DMS79 treated with DMSO at 0.1 percent for 48 hours (cell line): ENCODE measurements around the gene WAC.
"Not testable (repeated sequence)": the region's sequence is repeated elsewhere in the genome, so short reads cannot be mapped to it uniquely, and the experiment has no call there.

ENCODE experiments used
- DNase-seq: peaks from one replicate; lab custom pipeline; 2025; lab: John Stamatoyannopoulos, UW

WAC gene

DNA sequence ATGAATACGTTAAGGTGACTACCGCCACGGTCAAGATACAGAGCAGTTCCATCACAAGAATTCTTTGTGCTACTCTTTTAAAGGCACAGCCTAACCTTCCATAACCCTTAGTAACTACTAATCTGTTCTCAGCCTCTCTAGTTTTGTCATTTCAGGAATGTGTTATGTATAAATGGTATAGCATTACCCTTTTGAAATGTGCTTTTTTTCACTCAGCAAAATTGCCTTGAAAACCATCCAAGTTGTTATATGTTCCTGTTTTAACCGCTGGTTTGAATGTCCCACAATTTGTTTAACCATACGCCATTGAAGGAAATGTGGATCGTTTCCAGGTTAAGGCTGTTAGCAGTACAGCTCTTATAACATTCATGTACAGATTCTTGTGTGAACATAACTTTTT is 32.0 kb downstream of the WAC start:
- no peak for DNase-seq

GRCh38 chr10:28566458-28567015 is 33.6 kb downstream of the WAC start:
- no peak for DNase-seq

GRCh38 chr10:28569506-28570159 is 36.7 kb downstream of the WAC start:
- DNase-seq, result no peak

- DNase-seq, result no peak
Observed at GRCh38 chr10:28570598-28570997, 37.7 kb downstream of the WAC start.

DNA sequence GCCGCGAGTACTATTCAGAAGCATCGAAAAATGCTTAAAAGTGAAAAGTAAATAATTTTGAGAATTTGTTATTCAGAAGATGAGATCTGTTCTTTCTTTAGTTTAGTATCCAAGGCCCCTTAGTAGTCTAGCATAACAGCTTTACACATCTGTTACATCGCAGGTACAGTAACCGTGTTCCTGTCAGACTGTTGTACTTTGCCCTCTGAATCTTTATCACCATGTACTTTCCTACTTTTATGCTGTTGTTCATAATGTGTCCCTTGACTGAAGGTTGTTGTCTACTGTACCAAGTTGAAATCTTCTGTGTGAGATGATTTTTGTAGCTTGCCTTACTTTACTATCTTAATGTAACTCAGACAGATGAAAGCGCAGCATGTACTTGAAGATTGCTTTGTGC is 38.3 kb downstream of the WAC start:
- DNase-seq, result no peak

GRCh38 chr10:28574214-28574613 is 41.3 kb downstream of the WAC start:
- DNase-seq, result not testable (repeated sequence)

DNA sequence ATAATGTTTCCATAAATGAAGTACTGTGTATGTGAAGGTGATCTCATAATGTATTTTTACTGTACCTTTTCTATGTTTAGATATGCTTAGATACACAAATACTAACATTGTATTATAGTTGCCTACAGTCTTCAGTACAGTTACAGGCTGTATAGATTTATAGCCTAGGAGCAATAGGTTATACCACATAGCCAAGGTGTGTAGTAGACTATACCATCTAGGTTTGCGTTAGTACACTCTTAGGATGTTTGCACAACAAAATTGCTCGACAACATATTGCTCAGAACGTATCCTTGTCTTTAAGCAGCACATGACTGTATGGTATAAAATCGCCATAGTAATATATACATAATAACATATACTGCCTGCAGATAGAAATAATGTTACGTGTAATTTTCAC is 42.9 kb downstream of the WAC start:
- DNase-seq, result no peak

- DNase-seq, result no peak
Observed at GRCh38 chr10:28577506-28577905, 44.6 kb downstream of the WAC start.

- DNase-seq, result no peak
Observed at GRCh38 chr10:28578454-28578853, 45.5 kb downstream of the WAC start.

GRCh38 chr10:28580825-28581224 is 47.9 kb downstream of the WAC start:
- no peak for DNase-seq

- DNase-seq, result no peak
Observed at GRCh38 chr10:28581916-28582315, 49.0 kb downstream of the WAC start.

GRCh38 chr10:28585076-28585475 is 52.2 kb downstream of the WAC start:
- no peak for DNase-seq

DNA sequence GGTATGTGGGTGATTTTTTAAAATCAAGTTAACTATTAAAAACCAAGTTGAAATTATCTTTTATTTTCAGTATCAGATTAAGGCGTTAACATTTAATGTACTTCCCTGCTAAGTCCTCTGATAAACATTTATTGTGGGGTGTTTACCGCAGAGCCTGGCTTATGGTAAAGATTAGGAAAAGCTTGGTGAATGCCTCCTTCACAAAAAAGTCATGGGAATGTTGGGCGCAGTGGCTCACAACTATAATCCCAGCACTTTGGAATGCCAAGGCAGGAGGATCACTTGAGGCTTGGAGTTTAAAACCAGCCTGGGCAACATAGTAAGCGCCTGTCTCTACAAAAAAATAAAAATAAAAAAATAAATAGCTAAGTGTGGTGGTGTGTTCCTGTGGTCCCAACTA is 53.3 kb downstream of the WAC start:
- DNase-seq, result no peak

- no peak for DNase-seq
Observed at GRCh38 chr10:28587270-28587969, 54.5 kb downstream of the WAC start.

DNA sequence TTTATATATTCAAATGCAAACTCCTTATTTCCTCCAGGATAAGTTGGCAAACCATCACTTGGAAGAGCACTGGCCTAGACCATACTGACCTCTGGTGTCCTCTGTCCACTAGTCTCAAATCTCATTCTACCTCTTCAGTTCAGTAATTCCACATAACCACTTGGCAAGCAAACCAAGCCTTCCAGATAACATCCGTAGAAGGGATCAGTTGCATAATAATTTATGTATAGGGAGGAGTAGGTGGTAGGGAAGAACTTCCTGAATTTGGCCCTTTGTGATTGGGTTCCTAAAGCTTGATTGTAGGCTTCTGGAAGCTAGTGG is 55.0 kb downstream of the WAC start:
- DNase-seq, result no peak

- no peak for DNase-seq
Observed at GRCh38 chr10:28592953-28593352, 60.0 kb downstream of the WAC start.

DNA sequence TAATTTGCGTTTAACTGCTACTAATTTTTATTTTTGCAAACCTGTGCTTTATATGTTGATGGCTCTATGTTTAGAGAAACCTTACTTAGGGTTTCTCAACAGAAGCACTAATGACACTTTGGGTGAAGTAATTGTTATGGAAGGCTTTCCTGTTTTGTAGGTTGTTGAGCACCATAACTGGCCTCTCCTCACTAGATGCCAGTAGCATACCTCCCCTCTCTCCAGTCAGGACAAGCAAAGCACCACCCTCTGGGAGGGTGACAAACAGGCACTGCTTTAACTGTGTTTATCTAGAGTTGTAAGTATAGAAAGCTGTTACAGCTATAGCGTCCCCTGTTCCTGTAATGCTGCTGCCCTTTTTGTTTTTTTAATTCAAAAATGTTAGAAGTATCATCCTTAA is 60.9 kb downstream of the WAC start:
- no peak for DNase-seq

GRCh38 chr10:28594406-28594805 is 61.5 kb downstream of the WAC start:
- DNase-seq, result no peak

DNA sequence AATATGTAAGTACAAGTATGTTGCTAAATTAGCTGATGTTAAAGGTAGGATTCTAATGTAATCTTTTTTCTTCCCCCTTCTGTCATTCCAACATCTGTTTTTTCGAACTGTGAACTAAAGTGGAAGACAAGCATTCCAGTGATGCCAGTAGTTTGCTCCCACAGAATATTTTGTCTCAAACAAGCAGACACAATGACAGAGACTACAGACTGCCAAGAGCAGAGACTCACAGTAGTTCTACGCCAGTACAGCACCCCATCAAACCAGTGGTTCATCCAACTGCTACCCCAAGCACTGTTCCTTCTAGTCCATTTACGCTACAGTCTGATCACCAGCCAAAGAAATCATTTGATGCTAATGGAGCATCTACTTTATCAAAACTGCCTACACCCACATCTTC is 62.7 kb downstream of the WAC start:
- no peak for DNase-seq

DNA sequence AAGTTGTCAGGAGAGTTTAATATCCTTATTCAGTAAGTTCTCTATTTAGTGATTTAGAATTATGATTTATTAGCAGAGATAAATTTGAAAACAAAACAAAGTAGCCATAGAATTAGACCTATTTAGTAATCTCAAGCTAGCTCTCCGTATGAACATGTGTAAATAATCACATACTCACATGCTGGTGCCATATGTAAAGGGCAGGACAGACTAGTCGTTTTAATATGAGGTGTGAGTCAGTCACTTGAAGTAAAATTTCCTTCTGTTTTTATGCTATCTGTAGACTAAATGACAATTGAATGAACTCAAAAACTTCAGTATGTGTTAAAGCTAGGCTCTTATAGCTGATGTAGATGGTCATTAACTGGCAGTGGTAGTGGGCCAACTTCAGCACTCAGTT is 67.1 kb downstream of the WAC start:
- no peak for DNase-seq

- DNase-seq, result no peak
Observed at GRCh38 chr10:28601012-28601411, 68.1 kb downstream of the WAC start.

GRCh38 chr10:28604567-28605536 is 71.9 kb downstream of the WAC start:
- DNase-seq, result no peak

DNA sequence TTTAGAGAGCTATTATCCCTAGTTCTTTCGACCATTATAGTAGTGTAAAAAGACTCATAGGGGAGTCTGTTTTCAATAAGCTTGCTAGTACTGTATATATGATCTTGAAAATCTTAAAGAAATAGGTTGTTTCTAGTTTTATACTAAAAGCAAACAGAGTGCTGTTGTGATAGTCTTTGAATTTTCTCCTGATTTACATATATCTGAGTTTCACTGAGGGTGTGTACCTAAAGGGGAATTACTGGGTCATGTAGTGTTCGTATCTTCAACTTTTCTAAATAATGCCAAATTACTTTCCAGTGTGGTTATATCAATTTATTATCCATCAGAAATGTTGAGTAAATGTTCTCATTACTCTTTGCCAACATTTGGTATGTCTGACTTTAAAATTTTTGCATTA is 73.7 kb downstream of the WAC start:
- DNase-seq, result no peak
